ENCODE data around the gene PLIN5.

DNA sequence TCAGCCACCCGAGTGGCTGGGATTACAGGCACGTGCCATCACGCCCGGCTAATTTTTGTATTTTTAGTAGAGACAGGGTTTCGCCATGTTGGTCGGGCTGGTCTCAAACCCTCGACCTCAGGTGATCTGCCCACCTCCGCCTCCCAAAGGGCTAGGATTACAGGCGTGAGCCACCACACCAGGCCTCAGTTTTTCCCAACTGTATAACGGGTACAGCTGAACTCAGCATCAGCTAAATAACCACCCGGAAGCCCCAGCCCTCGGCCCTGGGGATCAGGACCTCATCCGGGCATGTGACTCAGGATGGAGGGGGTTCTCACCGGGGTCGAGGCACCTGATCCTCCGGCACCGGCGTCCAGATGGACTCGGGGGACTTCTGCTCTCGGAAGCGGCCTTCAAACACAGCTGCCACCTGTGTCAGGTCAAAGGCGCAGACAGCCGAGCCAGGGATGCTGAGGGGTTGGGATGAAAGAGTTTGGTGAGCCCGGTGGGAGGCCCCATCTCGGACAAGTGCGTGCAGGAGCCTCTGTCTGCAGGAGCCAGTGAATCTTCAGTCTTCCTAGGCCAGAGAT is 15.5 kb upstream of the PLIN5 start:
- TF ChIP-seq POLR2A (IDR thresholded peaks at IDR 0.05) (no peak), CTCF (IDR thresholded peaks at IDR 0.05 in 8 of 11, conservative IDR thresholded peaks at IDR 0.05 in 3 of 11) (no peak), POLR2AphosphoS5 (IDR thresholded peaks at IDR 0.05) (peak in 1 of 3 donors; percentile 52)
